ENCODE data around the gene ZNF213.

GRCh38 chr16:3155181-3155580 is 20.4 kb downstream of the ZNF213 start:
- TF ChIP-seq, protein P1, sequence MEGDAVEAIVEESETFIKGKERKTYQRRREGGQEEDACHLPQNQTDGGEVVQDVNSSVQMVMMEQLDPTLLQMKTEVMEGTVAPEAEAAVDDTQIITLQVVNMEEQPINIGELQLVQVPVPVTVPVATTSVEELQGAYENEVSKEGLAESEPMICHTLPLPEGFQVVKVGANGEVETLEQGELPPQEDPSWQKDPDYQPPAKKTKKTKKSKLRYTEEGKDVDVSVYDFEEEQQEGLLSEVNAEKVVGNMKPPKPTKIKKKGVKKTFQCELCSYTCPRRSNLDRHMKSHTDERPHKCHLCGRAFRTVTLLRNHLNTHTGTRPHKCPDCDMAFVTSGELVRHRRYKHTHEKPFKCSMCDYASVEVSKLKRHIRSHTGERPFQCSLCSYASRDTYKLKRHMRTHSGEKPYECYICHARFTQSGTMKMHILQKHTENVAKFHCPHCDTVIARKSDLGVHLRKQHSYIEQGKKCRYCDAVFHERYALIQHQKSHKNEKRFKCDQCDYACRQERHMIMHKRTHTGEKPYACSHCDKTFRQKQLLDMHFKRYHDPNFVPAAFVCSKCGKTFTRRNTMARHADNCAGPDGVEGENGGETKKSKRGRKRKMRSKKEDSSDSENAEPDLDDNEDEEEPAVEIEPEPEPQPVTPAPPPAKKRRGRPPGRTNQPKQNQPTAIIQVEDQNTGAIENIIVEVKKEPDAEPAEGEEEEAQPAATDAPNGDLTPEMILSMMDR (conservative IDR thresholded peaks at IDR 0.05 in 1 of 2, IDR thresholded peaks at IDR 0.05 in 1 of 2; ENCODE audit: low read depth in 1 of 2, low read length in 2 of 2) = no peak
- no peak for TF ChIP-seq EZH2 (IDR thresholded peaks at IDR 0.05; ENCODE audit: low read length, missing control alignments)
